Stimulated activated CD8-positive, alpha-beta memory T cell treated with anti-CD3 and anti-CD28 coated beads, Interleukin-15, amount 100 ng/mL, for 4 hours (primary cell): ENCODE results near the gene RXRB.

Experiments used
- DNase-seq, 2 donors: peaks; one replicate each; pipeline ENCODE4 v3.0.0-alpha.2; 2020; ENCODE audit warnings: low read depth in 2 of 2

Gene RXRB

DNA sequence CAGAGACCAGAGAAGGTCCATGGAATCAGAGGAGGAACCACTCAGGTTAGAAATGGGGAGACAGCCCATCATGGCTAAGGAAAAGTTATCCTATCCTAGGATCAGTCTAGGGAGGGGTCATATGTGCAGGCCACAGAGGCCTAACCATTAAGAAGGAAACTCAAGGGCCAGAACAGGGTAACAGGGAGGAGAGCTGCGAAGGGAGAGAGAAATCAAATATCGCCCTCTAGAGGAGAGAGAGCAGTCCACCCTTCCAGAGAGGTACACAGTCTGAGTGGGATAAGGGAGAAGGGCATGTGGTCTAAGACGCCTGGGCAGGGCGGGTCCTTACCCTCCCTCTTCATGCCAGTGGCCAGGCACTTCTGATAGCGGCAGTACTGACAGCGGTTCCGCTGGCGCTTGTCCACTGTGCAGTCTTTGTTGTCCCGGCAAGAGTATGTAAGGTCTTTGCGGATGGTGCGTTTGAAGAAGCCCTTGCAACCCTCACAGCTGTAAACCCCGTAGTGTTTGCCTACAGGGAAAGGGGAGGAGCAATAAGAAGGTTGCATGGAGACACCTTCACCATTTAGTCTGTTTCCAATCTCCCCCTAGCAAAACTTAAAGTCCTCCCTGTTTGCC is 2.9 kb downstream of the RXRB start:
- DNase-seq, result no peak

DNA sequence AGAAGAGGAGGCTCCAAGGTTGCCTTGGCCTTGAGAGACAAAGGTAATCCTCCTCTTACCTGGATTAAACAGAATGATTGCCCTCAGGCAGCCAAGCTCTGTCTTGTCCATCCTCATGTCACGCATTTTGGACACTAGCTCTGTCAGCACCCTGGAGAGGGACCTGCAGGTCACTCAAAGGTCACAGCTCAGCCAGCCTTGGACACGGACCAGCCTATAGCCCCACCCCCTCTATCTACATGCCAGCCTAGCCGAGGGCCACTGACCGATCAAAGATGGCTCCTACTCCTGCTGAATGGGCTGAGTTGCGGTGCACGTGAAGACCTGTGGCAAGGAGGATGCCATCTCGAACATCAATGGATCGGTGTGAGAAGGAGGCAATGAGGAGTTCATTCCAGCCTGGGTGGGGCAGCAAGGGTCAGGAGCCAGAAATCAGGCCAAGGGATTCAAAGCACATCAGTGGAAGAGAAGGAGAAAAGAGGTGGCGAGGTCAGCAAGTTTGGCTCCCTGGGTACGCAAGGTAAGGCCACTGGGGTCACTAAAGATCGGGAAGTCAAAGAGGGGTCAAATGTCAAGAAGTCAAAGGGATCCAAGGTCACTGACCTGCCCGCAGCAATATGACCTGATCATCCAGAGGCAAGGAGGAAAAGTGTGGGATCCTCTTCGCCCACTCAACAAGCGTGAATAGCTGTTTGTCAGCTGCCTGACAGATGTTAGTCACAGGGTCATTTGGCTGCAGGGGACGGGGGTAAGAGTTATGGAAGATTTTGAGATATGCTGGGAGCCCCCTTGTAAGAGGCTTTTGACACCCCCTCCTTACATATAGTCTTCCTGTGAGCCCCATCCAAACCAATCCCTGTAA is 4.9 kb downstream of the RXRB start:
- no peak for DNase-seq

- DNase-seq, result no peak
Observed at GRCh38 chr6:33194431-33194979, 6.0 kb downstream of the RXRB start.

- no peak for DNase-seq
Observed at GRCh38 chr6:33193619-33194018, 6.8 kb downstream of the RXRB start.

GRCh38 chr6:33192671-33193602 is 7.5 kb downstream of the RXRB start:
- no peak for DNase-seq

- DNase-seq, result no peak
Observed at GRCh38 chr6:33192105-33192646, 8.3 kb downstream of the RXRB start, which contains the start of gene COL11A2. Gene COL11A2, minus strand, starts transcription at chr6:33192467. Its CDS starts 227 bp downstream, at chr6:33192240.

DNA sequence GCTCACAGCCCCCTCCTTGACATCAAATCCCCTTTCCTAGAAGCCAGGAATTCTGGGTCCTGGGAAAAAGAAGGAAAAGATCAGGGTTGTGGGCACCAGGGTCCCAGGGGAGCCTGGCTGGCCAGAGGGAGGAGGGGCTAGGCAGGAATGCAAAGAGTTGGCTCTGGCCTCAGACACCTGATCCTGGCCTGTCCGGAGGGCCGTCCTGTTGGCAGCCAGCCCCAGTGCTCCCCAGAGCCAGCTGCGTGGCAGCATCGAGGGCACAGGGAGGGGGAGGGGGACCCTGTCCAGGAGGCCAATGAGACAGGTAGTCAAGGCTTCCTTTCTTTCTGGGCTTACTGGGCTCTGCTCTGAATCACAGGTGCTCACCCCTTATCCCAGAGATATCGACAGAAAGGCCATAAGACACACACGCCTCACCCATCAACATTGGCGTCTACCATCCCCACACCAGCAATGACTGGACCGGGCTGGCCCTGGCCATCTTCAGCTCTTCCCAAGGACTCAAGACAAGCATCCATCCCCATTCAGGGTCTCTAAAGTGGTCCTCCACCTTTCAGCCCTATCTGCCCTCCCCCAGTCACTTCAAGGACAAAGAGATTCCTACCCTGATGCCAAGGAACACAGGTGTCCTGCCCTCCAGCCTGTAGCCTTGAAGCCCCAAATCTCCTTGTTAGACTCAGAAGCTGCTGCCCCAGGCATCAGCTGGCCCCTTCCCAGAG is 8.9 kb downstream of the RXRB start:
- DNase-seq, result no peak

- no peak for DNase-seq
Observed at GRCh38 chr6:33190504-33191107, 9.9 kb downstream of the RXRB start.

- DNase-seq, result no peak
Observed at GRCh38 chr6:33189625-33190448, 10.6 kb downstream of the RXRB start.

DNA sequence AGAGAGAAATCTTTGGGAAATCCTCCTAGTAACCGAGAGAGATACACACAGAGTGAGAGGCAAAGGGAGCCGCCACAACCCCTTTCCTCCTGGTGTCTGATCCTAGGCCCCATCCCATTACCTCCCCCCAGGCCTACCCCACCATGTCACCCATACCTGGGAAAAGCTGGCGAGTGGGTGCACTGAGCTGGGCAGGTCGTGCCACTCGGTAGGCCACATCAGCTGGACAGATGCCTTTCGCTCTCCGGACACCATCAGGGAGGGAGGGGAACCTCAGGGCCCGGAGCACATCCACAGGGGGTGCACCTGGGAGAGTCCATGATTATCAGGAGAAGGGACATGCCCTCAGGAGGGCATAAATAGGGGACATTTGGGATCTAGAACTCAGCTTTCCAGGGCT is 11.3 kb downstream of the RXRB start:
- no peak for DNase-seq

DNA sequence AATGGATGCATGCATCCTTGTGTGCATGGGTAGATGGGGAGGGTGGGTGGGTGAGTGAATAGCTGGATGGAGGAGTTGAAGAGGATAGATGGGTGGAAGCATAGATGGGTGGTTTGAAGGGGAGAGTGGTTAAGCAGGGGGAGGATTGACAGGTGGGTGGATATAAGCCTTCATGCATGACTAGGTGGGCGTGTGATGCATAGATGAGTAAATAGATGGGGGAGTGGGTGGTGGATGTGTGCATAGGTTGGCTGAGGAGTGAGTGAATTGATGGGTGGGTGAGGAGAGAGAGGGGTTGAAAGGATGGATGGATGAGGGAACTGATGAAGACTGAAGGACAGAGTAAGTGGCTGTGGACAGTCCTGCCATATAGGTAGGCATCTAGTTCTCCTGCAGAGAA is 12.7 kb downstream of the RXRB start:
- DNase-seq, result no peak

DNA sequence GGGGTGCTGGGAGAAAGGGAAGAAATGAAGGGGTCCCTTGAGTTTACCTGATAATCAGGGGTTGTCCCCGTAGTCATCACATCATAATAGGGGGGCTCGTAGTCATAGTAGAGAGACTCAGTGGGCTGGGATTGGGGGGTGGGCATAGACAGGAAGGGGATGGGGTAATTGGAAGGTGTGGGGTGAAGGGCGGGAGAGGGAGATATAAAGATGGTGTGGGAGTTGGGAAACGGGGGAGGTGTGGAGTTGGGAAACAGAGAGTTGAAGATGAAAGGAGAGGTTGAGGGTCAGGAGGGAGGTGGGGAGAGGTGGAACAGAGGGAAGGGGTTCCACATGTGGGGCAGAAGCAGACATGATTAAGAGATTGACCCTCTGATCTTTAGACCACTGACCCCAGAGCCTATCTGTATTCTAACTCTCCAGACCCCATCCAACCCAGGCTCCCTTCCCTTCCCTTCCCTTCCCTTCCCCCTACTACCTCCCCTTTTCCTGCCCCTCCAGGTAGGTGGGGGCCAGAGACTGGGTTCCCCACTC is 14.7 kb downstream of the RXRB start:
- DNase-seq, result no peak

GRCh38 chr6:33185190-33185589 is 15.3 kb downstream of the RXRB start:
- no peak for DNase-seq

GRCh38 chr6:33183071-33183683 is 17.3 kb downstream of the RXRB start:
- no peak for DNase-seq

DNA sequence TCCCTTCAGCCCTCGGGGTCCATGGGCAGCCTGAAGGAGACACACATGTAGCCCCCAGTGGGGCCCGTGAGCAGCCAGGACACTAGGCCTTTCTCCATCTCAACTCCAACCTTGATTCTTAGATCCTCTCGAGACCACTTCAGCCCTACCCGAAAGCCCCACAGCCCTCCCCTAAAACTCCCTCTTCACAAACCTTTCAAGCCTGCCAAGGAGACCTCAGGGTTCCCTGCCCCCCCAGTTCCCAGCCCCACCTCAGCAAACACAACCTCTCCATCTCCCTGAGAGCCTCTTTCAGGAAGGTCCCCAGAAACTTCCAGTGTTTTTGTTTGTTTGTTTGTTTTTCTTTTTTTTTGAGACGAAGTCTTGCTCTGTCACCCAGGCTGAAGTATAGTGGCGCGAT is 19.3 kb downstream of the RXRB start:
- no peak for DNase-seq

DNA sequence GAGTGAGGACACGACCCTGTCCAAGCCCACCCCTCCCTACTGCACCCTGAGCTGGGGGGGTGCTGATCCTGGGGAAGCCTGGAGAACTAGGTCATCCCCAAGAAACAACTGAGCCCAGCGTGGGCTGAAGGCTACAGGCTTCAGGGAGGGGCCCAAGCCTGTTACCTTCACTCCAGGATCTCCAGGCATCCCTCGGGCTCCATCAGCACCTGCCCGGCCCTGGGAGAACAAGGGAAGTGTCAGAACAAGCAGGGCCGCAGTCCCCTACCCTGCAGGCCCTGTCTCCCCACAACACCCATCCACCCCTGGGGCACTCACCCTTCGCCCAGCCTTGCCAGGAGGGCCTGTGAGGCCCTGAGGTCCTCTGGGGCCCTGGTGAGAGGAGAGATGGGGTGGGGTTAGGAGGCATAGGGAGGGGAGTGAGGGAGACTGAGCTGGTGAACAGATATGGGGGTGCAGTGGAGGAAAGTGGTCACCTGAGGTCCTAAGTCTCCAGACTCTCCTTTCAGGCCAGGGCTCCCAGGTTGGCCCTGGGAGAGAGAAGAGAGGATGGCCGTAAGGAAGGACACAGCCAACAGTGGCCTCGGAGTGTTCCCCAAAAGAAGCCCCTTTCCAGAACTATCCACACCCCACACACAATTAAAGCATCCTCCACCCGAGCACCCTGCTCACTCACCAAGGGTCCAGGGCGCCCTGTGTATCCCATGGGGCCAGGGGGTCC is 21.6 kb downstream of the RXRB start:
- no peak for DNase-seq

DNA sequence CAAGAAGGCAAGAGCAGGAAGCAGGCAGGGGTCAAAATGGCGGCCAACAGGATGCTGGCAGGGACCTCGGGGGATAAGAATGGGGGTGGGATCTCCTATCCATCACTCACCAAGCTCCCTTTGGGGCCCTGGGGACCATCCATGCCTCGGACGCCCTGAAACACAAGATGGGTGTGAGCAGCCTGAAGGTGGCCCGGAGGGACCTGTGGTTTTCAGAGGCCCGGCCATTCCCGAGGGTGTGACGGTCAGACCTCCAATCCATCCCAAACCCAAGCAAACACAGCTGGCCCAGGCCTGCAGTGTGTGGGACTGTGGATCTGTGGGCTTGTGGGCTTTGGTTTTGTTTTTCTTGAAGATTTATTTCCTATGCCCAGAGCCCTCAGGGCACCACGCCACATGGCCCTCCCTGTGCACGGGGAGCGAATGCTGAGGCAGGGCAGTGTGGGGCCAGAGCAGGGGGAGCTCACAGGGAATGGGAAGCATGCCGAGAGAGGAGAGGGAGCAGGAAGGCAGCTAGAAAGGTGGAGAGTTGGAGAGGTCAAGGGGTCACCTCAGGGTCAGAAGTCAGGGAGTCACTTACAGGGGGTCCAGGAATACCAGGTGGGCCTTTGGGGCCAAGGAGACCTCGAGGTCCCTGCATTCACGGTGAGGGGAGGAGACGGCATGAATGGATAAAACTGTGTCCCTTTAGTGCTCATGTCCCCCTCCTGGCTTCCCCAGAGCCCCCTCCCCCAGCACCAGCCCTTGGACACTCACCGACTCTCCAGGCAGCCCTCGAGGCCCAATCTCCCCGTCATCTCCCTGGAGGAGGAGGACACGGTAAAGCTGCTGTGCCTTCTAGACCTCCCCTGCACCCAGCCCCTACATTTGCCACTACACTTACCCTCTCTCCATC is 22.7 kb downstream of the RXRB start:
- DNase-seq, result no peak
